Right cardiac atrium (tissue), 5 donors: ENCODE results near the gene CCDC157. TPM values are rescaled to one million over a fixed set of nuclear protein-coding genes. Genes with fewer than 3 reads are reported as not detected.
"Not testable (repeated sequence)": the region's sequence is repeated elsewhere in the genome, so short reads cannot be mapped to it uniquely, and the experiment has no call there.

Source experiments
- ATAC-seq, 2 donors: fragments of 200-7000 bp; cut with Tn5 transposase; one replicate each; pipeline versions ENCODE4 v1.8.0 to v1.9.1; 2020; ENCODE audit warnings: moderate library complexity in 2 of 2, mild to moderate bottlenecking in 1 of 2
- DNase-seq, 3 donors: peaks; one replicate each; pipeline ENCODE4 v3.0.0-alpha.2; 2020
- H3K27ac ChIP-seq: one replicate; pipeline ENCODE4 v1.5.1; 2013; ENCODE audit warnings: mild to moderate bottlenecking, low read length, control low read depth, moderate library complexity
- H3K27me3 ChIP-seq: one replicate; pipeline ENCODE4 v1.6.1; 2013; ENCODE audit not compliant: control insufficient read depth, insufficient read depth
- H3K4me1 ChIP-seq: one replicate; pipeline ENCODE4 v1.6.1; 2013; ENCODE audit warnings: low read length; ENCODE audit not compliant: control insufficient read depth, insufficient read depth
- H3K4me3 ChIP-seq: one replicate; pipeline ENCODE4 v1.5.1; 2013; ENCODE audit warnings: low read length, control low read depth
- H3K9me3 ChIP-seq: one replicate; pipeline ENCODE4 v1.6.1; 2013; ENCODE audit warnings: low read length; ENCODE audit not compliant: control insufficient read depth
- WGBS: extraction: QIAGEN DNeasy Blood & Tissue Kit; methylation state at CpG from one replicate; pipeline ENCODE4 v1.1.7; 2013; 5-methylcytosine and 5-hydroxymethylcytosine counted together
- intact Hi-C, 4 donors: fragments of 100-400 bp; cut with DNase I; formaldehyde crosslinking; loops; one replicate each; pipeline versions ENCODE4 v1.11.0 to v1.14.0; 2022 to 2023
- polyA plus RNA-seq: library from polyadenylated mRNA; stranded (reverse); fragments of 200-250 nt; gene quantifications from one replicate; pipeline ENCODE4 v1.2.3, GENCODE V29; 2013
- total RNA-seq, 4 donors: library from RNA; stranded (reverse); fragmentation: NEBNext Ultra II Directional; extraction: Animal tissue kit (Norgen Biotek cat#: 25700); gene quantifications; one replicate each; pipeline ENCODE4 v1.2.1, GENCODE V29; 2021
- donor health status: healthy with polysubstance abuse.
- donor health status: DM: no; HTN: yes; CAD: no.
- donor health status: DM: no; HTN: no; CAD: no.
- donor health status: DM: no; HTN: yes; CAD: no; lungs with severe emphysema.
- donor health status: DM: yes; HTN: yes; CAD: no.

Gene CCDC157
- total and polyA plus RNA-seq, 5 donors, result 0.47 to 2.1 (median 1.3) TPM

GRCh38 chr22:30402766-30403104 is 45.9 kb downstream of the CCDC157 start:
- WGBS, result 97% methylated on average over 5 of the region's 5 CpGs
- H3K27me3 ChIP-seq, H3K27ac ChIP-seq, DNase-seq, intact Hi-C loops, H3K4me1 ChIP-seq, H3K4me3 ChIP-seq, ATAC-seq, H3K9me3 ChIP-seq: not testable (repeated sequence)

GRCh38 chr22:30404307-30404706 is 47.5 kb downstream of the CCDC157 start:
- intact Hi-C loops, result no loop called here
- Histone ChIP-seq H3K27me3 (no peaks in the 10 kb centered on the region), H3K4me1 (no peaks in the 10 kb centered on the region), H3K4me3 (no peak overlapping the region), H3K9me3 (no peaks in the 10 kb centered on the region), H3K27ac (no peak overlapping the region)
- ATAC-seq, result no peak
- no peak for DNase-seq
- 83% methylated on average over 6 of the region's 6 CpGs for WGBS

GRCh38 chr22:30405731-30406130 is 48.9 kb downstream of the CCDC157 start:
- Histone ChIP-seq H3K27ac (no peak overlapping the region), H3K4me1 (no peaks in the 10 kb centered on the region), H3K4me3 (no peak overlapping the region), H3K9me3 (no peaks in the 10 kb centered on the region), H3K27me3 (no peaks in the 10 kb centered on the region)
- intact Hi-C loops, result no loop called here
- WGBS, result 52% methylated on average over 4 of the region's 4 CpGs
- ATAC-seq (no peak), DNase-seq (no peak)

- no peaks in the 10 kb centered on the region for H3K9me3 ChIP-seq
- no peaks in the 10 kb centered on the region for H3K27me3 ChIP-seq
- no peaks in the 10 kb centered on the region for H3K4me1 ChIP-seq
- no peak overlapping the region for H3K4me3 ChIP-seq
- 67% methylated on average over 6 of the region's 6 CpGs for WGBS
- H3K27ac ChIP-seq, result no peak overlapping the region
- intact Hi-C loops, result no loop called here
- ATAC-seq, result no peak
- no peak for DNase-seq
Observed at GRCh38 chr22:30406400-30406799, 49.6 kb downstream of the CCDC157 start.

DNA sequence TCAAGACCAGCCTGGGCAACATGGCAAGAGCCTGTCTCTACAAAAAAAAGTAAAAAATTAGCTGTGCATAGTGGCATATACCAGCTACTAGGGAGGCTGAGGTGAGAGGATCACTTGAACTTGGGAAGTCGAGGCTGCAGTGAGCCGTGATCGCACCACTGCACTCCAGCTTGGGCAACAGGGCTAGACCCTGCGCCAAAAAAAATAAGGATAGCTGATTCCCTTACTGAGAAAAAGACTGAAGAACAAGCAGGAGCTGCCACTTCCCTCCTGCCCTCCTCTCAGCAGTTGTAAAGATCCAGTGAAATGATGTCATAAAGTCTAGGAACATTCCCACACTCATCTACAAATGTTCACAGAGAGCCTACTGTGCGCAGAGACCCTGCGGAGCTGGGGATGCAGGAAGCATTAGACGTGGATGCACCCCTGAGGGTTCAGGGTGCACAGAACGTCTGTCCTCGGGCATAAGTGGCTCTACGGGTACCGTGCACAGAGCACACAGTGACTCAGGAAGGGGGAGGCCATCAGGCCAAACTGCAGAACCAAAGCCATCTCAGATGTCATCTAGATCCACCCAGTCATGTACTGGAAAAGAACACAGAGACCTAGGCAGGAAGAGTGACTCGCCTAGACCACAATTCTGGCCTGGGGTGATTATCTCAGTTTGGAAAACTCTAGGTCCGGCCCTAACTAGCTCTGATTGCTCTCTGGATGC is 51.7 kb downstream of the CCDC157 start:
- 80% methylated on average over 13 of the region's 13 CpGs for WGBS
- no peak for DNase-seq
- Histone ChIP-seq H3K27ac (no peak overlapping the region), H3K4me1 (no peaks in the 10 kb centered on the region), H3K27me3 (no peaks in the 10 kb centered on the region), H3K4me3 (no peak overlapping the region), H3K9me3 (no peaks in the 10 kb centered on the region)
- ATAC-seq, result peak; percentile 16 to 89
- intact Hi-C loops, result no loop called here

DNA sequence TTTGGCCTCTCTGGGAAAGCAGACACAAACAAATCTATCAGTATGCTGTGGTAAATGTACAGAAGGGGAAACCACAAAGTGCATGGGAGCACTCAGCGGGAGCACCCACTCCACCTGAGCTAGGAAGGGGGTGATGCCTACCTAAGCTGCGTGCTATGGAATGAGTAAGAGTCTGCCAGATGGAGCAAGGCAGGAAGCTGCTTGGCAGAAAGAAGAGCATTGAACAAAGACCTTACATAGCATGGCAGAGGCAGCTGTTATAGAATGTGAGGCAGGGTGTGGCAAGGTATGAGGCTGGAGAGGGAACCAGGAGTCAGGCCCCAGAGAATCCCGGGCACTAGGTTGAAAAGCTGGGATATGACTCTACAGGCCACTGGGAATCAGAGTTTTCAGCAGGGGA is 55.0 kb downstream of the CCDC157 start:
- WGBS, result 85% methylated on average over 3 of the region's 3 CpGs
- no peaks in the 10 kb centered on the region for H3K27me3 ChIP-seq
- no peaks in the 10 kb centered on the region for H3K9me3 ChIP-seq
- intact Hi-C loops, result no loop called here
- no peak overlapping the region for H3K27ac ChIP-seq
- H3K4me3 ChIP-seq, result no peak overlapping the region
- ATAC-seq (no peak), DNase-seq (no peak)
- H3K4me1 ChIP-seq, result no peaks in the 10 kb centered on the region

GRCh38 chr22:30413001-30413400 is 56.2 kb downstream of the CCDC157 start:
- H3K27me3 ChIP-seq, result no peaks in the 10 kb centered on the region
- intact Hi-C loops, result no loop called here
- no peak for ATAC-seq
- DNase-seq, result no peak
- 86% methylated on average over 4 of the region's 4 CpGs for WGBS
- H3K4me3 ChIP-seq, result no peak overlapping the region
- no peak overlapping the region for H3K27ac ChIP-seq
- no peaks in the 10 kb centered on the region for H3K4me1 ChIP-seq
- no peaks in the 10 kb centered on the region for H3K9me3 ChIP-seq

DNA sequence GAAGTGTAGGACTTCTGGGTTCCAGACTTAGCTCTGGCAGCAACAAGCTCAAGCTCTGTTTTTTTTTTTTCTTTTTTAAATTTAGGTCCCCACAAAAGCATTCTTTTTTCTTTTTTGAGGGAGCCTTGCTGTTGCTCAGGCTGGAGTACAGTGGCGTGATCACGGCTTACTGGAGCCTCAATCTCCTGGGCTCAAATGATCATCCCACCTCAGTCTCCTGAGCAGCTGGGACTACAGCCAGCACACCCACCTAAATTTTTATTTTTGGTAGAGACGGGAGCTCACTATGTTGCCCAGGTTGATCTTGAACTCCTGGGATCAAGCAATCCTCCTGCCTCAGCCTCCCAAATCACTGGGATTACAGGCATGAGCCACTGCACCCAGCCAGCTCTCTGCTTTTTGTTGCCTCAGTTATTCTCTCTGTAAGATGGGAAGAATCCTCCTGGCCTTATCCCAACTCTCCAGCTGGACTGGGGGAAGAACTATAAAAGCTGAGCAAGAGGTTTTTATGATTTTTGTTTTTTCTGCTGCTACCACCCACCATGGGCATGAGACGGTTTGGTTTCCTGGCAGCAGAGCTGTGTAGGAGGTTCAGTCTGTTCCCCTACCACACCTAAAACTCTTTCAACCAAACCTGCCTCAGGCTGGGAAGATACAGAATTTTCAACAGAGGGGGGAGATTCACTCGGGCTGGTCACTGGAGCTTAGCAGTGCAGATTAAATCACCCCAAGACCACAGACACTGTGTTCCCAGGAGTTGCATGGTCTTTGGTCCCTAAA is 57.1 kb downstream of the CCDC157 start:
- DNase-seq (no peak), ATAC-seq (no peak)
- Histone ChIP-seq H3K27me3 (no peaks in the 10 kb centered on the region), H3K27ac (no peak overlapping the region), H3K4me1 (no peaks in the 10 kb centered on the region), H3K9me3 (no peaks in the 10 kb centered on the region), H3K4me3 (no peak overlapping the region)
- intact Hi-C loops, result no loop called here
- WGBS, result 80% methylated on average over 5 of the region's 5 CpGs

DNA sequence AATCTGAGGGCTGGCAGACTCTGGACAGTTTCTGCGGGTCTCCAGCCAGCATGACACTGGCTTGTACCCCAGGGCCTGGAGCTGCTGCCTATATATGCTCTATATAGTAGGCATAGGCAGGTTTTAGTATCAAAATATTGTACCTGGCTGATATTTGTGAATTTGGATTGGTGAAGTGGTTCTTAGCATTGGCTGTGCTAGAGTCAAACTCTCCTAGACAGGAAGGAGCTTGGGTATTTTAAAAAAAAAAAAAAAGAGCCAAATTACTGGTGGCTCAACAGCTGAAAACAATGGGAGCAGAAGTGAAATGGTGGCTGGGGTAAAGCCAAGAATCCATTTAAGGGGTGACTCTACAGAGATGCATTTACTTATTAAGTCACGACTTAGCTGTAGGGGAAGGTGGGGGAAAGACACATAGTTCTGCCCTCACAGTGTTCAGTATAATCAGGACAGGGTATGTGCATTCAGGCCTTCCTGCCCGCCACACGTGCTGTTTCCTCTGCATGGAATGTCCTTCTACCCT is 57.8 kb downstream of the CCDC157 start:
- 81% methylated on average over 4 of the region's 4 CpGs for WGBS
- H3K27me3 ChIP-seq, result no peaks in the 10 kb centered on the region
- intact Hi-C loops, result no loop called here
- no peaks in the 10 kb centered on the region for H3K4me1 ChIP-seq
- DNase-seq (no peak), ATAC-seq (no peak)
- H3K4me3 ChIP-seq, result no peak overlapping the region
- no peak overlapping the region for H3K27ac ChIP-seq
- H3K9me3 ChIP-seq, result no peaks in the 10 kb centered on the region

GRCh38 chr22:30416403-30416802 is 59.6 kb downstream of the CCDC157 start:
- DNase-seq (no peak), ATAC-seq (no peak)
- 85% methylated on average over 2 of the region's 2 CpGs for WGBS
- intact Hi-C loops, result no loop called here
- Histone ChIP-seq H3K4me1 (no peaks in the 10 kb centered on the region), H3K4me3 (no peak overlapping the region), H3K9me3 (no peaks in the 10 kb centered on the region), H3K27ac (no peak overlapping the region), H3K27me3 (no peaks in the 10 kb centered on the region)

GRCh38 chr22:30416837-30417236 is 60.0 kb downstream of the CCDC157 start:
- Histone ChIP-seq H3K4me1 (no peaks in the 10 kb centered on the region), H3K4me3 (no peak overlapping the region), H3K9me3 (no peaks in the 10 kb centered on the region), H3K27me3 (no peaks in the 10 kb centered on the region), H3K27ac (no peak overlapping the region)
- ATAC-seq (no peak), DNase-seq (no peak)
- 62% methylated on average over 1 of the region's 1 CpG for WGBS
- intact Hi-C loops, result no loop called here
